ENCODE results near the gene NXF1.
"Not testable (repeated sequence)": the region's sequence is repeated elsewhere in the genome, so short reads cannot be mapped to it uniquely, and the experiment has no call there.

NXF1 gene

GRCh38 chr11:62832336-62833234 is 27.3 kb upstream of the NXF1 start, which contains the start of gene TEX54:
Gene TEX54 (minus strand): TSS chr11:62832841.
- peak; percentile 15 for DNase-seq (ENCODE audit: low spot score)

- peak; percentile 96 for DNase-seq (ENCODE audit: low spot score)
Measured at GRCh38 chr11:62831520-62832335, 26.5 kb upstream of the NXF1 start, which contains the start of gene STX5. Gene STX5 (minus strand): TSS chr11:62832051. CDS start chr11:62831243, 808 bp downstream.

- peak; percentile 65 for DNase-seq (ENCODE audit: low spot score)
Measured at GRCh38 chr11:62830904-62831519, 25.8 kb upstream of the NXF1 start.

GRCh38 chr11:62828130-62828529 is 22.9 kb upstream of the NXF1 start:
- DNase-seq (ENCODE audit: low spot score) = not testable (repeated sequence)

GRCh38 chr11:62823677-62824076 is 18.4 kb upstream of the NXF1 start:
- DNase-seq (ENCODE audit: low spot score) = no peak

GRCh38 chr11:62817129-62817528 is 11.9 kb upstream of the NXF1 start:
- DNase-seq (ENCODE audit: low spot score) = no peak

GRCh38 chr11:62816557-62816956 is 11.3 kb upstream of the NXF1 start:
- DNase-seq (ENCODE audit: low spot score) = no peak

- no peak for DNase-seq (ENCODE audit: low spot score)
Measured at GRCh38 chr11:62811659-62812058, 6.4 kb upstream of the NXF1 start.

- no peak for DNase-seq (ENCODE audit: low spot score)
Measured at GRCh38 chr11:62810748-62811147, 5.5 kb upstream of the NXF1 start.

GRCh38 chr11:62806611-62807121 is 1.4 kb upstream of the NXF1 start:
- DNase-seq (ENCODE audit: low spot score) = no peak

- DNase-seq (ENCODE audit: low spot score) = no peak
Measured at GRCh38 chr11:62805961-62806441, 761 bp upstream of the NXF1 start.

GRCh38 chr11:62804310-62805075 is 747 bp downstream of the NXF1 start:
- no peak for DNase-seq (ENCODE audit: low spot score)

GRCh38 chr11:62801071-62801470 is 4.2 kb downstream of the NXF1 start:
- DNase-seq (ENCODE audit: low spot score) = no peak

GRCh38 chr11:62799486-62799885 is 5.8 kb downstream of the NXF1 start:
- DNase-seq (ENCODE audit: low spot score) = no peak

- no peak for DNase-seq (ENCODE audit: low spot score)
Measured at GRCh38 chr11:62796281-62796680, 9.0 kb downstream of the NXF1 start.

GRCh38 chr11:62794201-62794775 is 11.0 kb downstream of the NXF1 start:
- DNase-seq (ENCODE audit: low spot score) = no peak

GRCh38 chr11:62792202-62792575 is 13.1 kb downstream of the NXF1 start:
- peak; percentile 38 for DNase-seq (ENCODE audit: low spot score)

- DNase-seq (ENCODE audit: low spot score) = peak; percentile 93
Measured at GRCh38 chr11:62791501-62792201, 13.6 kb downstream of the NXF1 start, which contains the start of gene TMEM223. Gene TMEM223 (minus strand): TSS chr11:62792006. CDS start chr11:62791994, 12 bp downstream.

GRCh38 chr11:62789576-62789975 is 15.7 kb downstream of the NXF1 start:
- DNase-seq (ENCODE audit: low spot score) = no peak

- DNase-seq (ENCODE audit: low spot score) = no peak
Measured at GRCh38 chr11:62788991-62789390, 16.2 kb downstream of the NXF1 start.
